H9 (cell line): Measurements from ENCODE around the gene SULT1E1. TPM values are rescaled to one million over a fixed set of nuclear protein-coding genes. Genes with fewer than 3 reads are reported as not detected.

Experiments
- DNase-seq: peaks from one replicate; pipeline ENCODE4 v3.0.0-alpha.2; 2017
- H2AFZ ChIP-seq: one replicate; pipeline ENCODE4 v1.6.1; 2013; ENCODE audit warnings: mild to moderate bottlenecking, low read length, control low read depth, moderate library complexity
- H2AK5ac ChIP-seq: 2 replicates; pipeline ENCODE4 v1.6.1; 2013; ENCODE audit warnings: low read length, control low read depth, mixed read lengths; ENCODE audit not compliant: insufficient read length
- H2BK120ac ChIP-seq: one replicate; pipeline ENCODE4 v1.6.1; 2013; ENCODE audit warnings: low read depth, mild to moderate bottlenecking, low read length, control low read depth, inconsistent platforms; ENCODE audit not compliant: poor library complexity, severe bottlenecking
- H2BK12ac ChIP-seq: 2 replicates; pipeline ENCODE4 v1.6.1; 2013; ENCODE audit warnings: low read length, control low read depth, mixed read lengths, low read depth; ENCODE audit not compliant: insufficient read length
- H2BK15ac ChIP-seq: 2 replicates; pipeline ENCODE4 v1.6.1; 2013; ENCODE audit warnings: low read depth, low read length, control low read depth
- H2BK20ac ChIP-seq: one replicate; pipeline ENCODE4 v1.6.1; 2013; ENCODE audit warnings: low read depth, mild to moderate bottlenecking, low read length, control low read depth, inconsistent platforms; ENCODE audit not compliant: poor library complexity, severe bottlenecking
- H2BK5ac ChIP-seq: 2 replicates; pipeline ENCODE4 v1.6.1; 2013; ENCODE audit warnings: low read length, control low read depth, mixed read lengths; ENCODE audit not compliant: insufficient read length
- H3K14ac ChIP-seq: 2 replicates; pipeline ENCODE4 v1.6.1; 2013; ENCODE audit warnings: low read length, control low read depth; ENCODE audit not compliant: insufficient read depth
- H3K18ac ChIP-seq: 2 replicates; pipeline ENCODE4 v1.6.1; 2013; ENCODE audit warnings: low read depth, mild to moderate bottlenecking, mixed read lengths, low read length, control low read depth; ENCODE audit not compliant: insufficient read length
- H3K23ac ChIP-seq: 2 replicates; pipeline ENCODE4 v1.6.1; 2013; ENCODE audit warnings: low read length, control low read depth, mixed read lengths, low read depth; ENCODE audit not compliant: insufficient read length
- H3K23me2 ChIP-seq: 2 replicates; pipeline ENCODE4 v1.6.1; 2013; ENCODE audit warnings: low read depth, mild to moderate bottlenecking, mixed read lengths, low read length, control low read depth; ENCODE audit not compliant: insufficient read length, poor library complexity, severe bottlenecking
- H3K27ac ChIP-seq: 2 replicates; pipeline ENCODE4 v1.5.1; 2013; ENCODE audit warnings: low read length, control low read depth, mixed read lengths, low read depth; ENCODE audit not compliant: insufficient read length
- H3K27me3 ChIP-seq: 2 replicates; pipeline ENCODE4 v1.6.1; 2013; ENCODE audit warnings: low read length, control low read depth, inconsistent platforms; ENCODE audit not compliant: insufficient read depth
- H3K4ac ChIP-seq: 2 replicates; pipeline ENCODE4 v1.6.1; 2013; ENCODE audit warnings: low read depth, mild to moderate bottlenecking, control low read depth, inconsistent platforms, low read length, moderate library complexity
- H3K4me1 ChIP-seq: 2 replicates; pipeline ENCODE4 v1.6.1; 2013; ENCODE audit warnings: low read length, control low read depth, inconsistent platforms; ENCODE audit not compliant: insufficient read depth
- H3K4me2 ChIP-seq: 2 replicates; pipeline ENCODE4 v1.6.1; 2013; ENCODE audit warnings: low read length, control low read depth, mixed read lengths; ENCODE audit not compliant: insufficient read length, insufficient read depth
- H3K56ac ChIP-seq: 2 replicates; pipeline ENCODE4 v1.6.1; 2013; ENCODE audit warnings: low read depth, mild to moderate bottlenecking, mixed read lengths, low read length, control low read depth; ENCODE audit not compliant: insufficient read length
- H3K79me1 ChIP-seq: 2 replicates; pipeline ENCODE4 v1.6.1; 2013; ENCODE audit warnings: low read depth, mild to moderate bottlenecking, moderate library complexity, low read length, control low read depth, inconsistent platforms; ENCODE audit not compliant: insufficient read depth, poor library complexity, severe bottlenecking
- H3K79me2 ChIP-seq: 2 replicates; pipeline ENCODE4 v1.6.1; 2013; ENCODE audit warnings: low read length, control low read depth, inconsistent platforms; ENCODE audit not compliant: insufficient read depth
- H3K9ac ChIP-seq: 2 replicates; pipeline ENCODE4 v1.6.1; 2013; ENCODE audit warnings: low read length, control low read depth, mixed read lengths; ENCODE audit not compliant: insufficient read length; ENCODE audit errors: extremely low read depth
- H3K9me3 ChIP-seq: one replicate; pipeline ENCODE4 v1.6.1; 2013; ENCODE audit warnings: low read depth, low read length, inconsistent platforms; ENCODE audit not compliant: control insufficient read depth
- H3T11ph ChIP-seq: one replicate; pipeline ENCODE4 v1.6.1; 2013; ENCODE audit warnings: mild to moderate bottlenecking, low read length, control low read depth, inconsistent platforms
- H4K20me1 ChIP-seq: one replicate; pipeline ENCODE4 v1.6.1; 2013; ENCODE audit not compliant: control insufficient read depth, insufficient read length, insufficient read depth
- H4K5ac ChIP-seq: 2 replicates; pipeline ENCODE4 v1.6.1; 2013; ENCODE audit warnings: low read depth, mild to moderate bottlenecking, mixed read lengths, low read length, control low read depth; ENCODE audit not compliant: insufficient read length
- H4K8ac ChIP-seq: replicated peaks from 2 replicates; pipeline ENCODE4 v1.6.1; 2013; ENCODE audit warnings: low read length, control low read depth, mixed read lengths, low read depth; ENCODE audit not compliant: insufficient read length
- H4K91ac ChIP-seq: 2 replicates; pipeline ENCODE4 v1.6.1; 2013; ENCODE audit warnings: low read depth, mild to moderate bottlenecking, moderate library complexity, mixed read lengths, low read length, control low read depth; ENCODE audit not compliant: insufficient read length
- H3K27ac Mint-ChIP-seq, 3 experiments: 2 replicates in 2 of 3; 3 replicates in 1 of 3; pipeline ENCODE4 v1.8.0; 2020 to 2021; ENCODE audit warnings: mixed read lengths in 3 of 3, mild to moderate bottlenecking in 1 of 3, moderate library complexity in 1 of 3
- H3K27me3 Mint-ChIP-seq: 2 replicates; pipeline ENCODE4 v1.8.0; 2021; ENCODE audit warnings: low read depth, mild to moderate bottlenecking, moderate library complexity, mixed read lengths
- H3K36me3 Mint-ChIP-seq, 3 experiments: 2 replicates in 2 of 3; 3 replicates in 1 of 3; pipeline ENCODE4 v1.8.0; 2020 to 2021; ENCODE audit warnings: low read depth in 3 of 3, mixed read lengths in 3 of 3; ENCODE audit not compliant: insufficient read depth in 1 of 3
- H3K4me1 Mint-ChIP-seq, 2 experiments: 2 replicates each; pipeline ENCODE4 v1.8.0; 2020; ENCODE audit warnings: mixed read lengths in 2 of 2
- H3K4me3 Mint-ChIP-seq, 2 experiments: 2 replicates in 1 of 2; 3 replicates in 1 of 2; pipeline ENCODE4 v1.8.0; 2020 to 2021; ENCODE audit warnings: mild to moderate bottlenecking in 2 of 2, mixed read lengths in 2 of 2, moderate library complexity in 1 of 2
- H3K9me3 Mint-ChIP-seq, 2 experiments: 2 replicates in 1 of 2; 3 replicates in 1 of 2; pipeline ENCODE4 v1.8.0; 2020; ENCODE audit warnings: mild to moderate bottlenecking in 2 of 2, mixed read lengths in 2 of 2, moderate library complexity in 1 of 2
- WGBS: extraction: QIAGEN DNeasy Blood & Tissue Kit; methylation state at CpG from one replicate; pipeline ENCODE4 v1.1.7; 2013; ENCODE audit warnings: missing lambda C conversion rate, low lambda C conversion rate, mixed read lengths; ENCODE audit not compliant: insufficient read length; ENCODE audit errors: extremely low coverage; 5-methylcytosine and 5-hydroxymethylcytosine counted together
- total RNA-seq: library from RNA; stranded (reverse); gene quantifications from 2 replicates; pipeline ENCODE4 v1.2.1, GENCODE V29; 2021
- TF ChIP-seq, protein P1 (sequence below): fragments of 200-600 bp; sonication (generic); conservative IDR thresholded peaks from 3 replicates; pipeline ENCODE4 v1.8.0; 2021; ENCODE audit warnings: antibody characterized with exemption, mild to moderate bottlenecking

The SULT1E1 gene
- total RNA-seq, 1 experiment from 2014 or later: not detected

DNA sequence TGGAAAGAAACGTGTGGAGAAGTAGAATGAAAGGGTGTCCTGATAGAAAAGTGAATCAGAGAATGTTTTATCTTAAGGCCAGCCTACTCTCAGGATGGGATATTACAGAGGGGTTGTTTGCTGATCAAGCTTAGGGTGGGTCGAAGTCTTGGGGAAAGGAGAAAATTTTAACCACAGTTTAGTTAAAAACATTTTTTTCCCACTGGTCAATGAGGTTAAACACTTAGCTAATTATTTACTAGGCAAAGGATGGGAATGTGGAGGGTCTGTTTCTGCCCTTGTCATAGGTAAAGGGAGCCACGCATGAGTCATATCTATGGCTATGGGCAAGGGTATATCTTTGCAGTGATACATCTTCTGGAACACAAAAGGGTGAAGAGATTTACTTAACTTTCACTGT is 16.1 kb upstream of the SULT1E1 start:
- no peak for DNase-seq
- Histone ChIP-seq H4K20me1 (no peaks in the 10 kb centered on the region), H3K23ac (no peak overlapping the region), H3K9me3 (no peaks in the 10 kb centered on the region), H2BK15ac (no peak overlapping the region), H3K4me1 (no peaks in the 10 kb centered on the region), H2AK5ac (no peak overlapping the region), H4K91ac (no peak overlapping the region), H3K27ac (no peak overlapping the region), H3K23me2 (no peaks in the 10 kb centered on the region), H3K4ac (no peak overlapping the region), H3K18ac (no peak overlapping the region), H3K79me1 (no peaks in the 10 kb centered on the region), H2BK12ac (no peak overlapping the region), H4K8ac (no peak overlapping the region), H3K9ac (no peak overlapping the region), H3K4me2 (no peak overlapping the region), H3K56ac (no peak overlapping the region), H3T11ph (no peak overlapping the region), H3K27me3 (no peaks in the 10 kb centered on the region), H3K14ac (no peak overlapping the region), H2BK20ac (no peak overlapping the region), H2AFZ (no peak overlapping the region), H2BK5ac (no peak overlapping the region), H4K5ac (no peak overlapping the region), H3K79me2 (no peaks in the 10 kb centered on the region), H2BK120ac (no peak overlapping the region)
- H3K27ac Mint-ChIP-seq: no peak overlapping the region
- H3K27me3 Mint-ChIP-seq: no peaks in the 10 kb centered on the region; the same call in 1 of the 2 replicates
- TF ChIP-seq, protein P1, sequence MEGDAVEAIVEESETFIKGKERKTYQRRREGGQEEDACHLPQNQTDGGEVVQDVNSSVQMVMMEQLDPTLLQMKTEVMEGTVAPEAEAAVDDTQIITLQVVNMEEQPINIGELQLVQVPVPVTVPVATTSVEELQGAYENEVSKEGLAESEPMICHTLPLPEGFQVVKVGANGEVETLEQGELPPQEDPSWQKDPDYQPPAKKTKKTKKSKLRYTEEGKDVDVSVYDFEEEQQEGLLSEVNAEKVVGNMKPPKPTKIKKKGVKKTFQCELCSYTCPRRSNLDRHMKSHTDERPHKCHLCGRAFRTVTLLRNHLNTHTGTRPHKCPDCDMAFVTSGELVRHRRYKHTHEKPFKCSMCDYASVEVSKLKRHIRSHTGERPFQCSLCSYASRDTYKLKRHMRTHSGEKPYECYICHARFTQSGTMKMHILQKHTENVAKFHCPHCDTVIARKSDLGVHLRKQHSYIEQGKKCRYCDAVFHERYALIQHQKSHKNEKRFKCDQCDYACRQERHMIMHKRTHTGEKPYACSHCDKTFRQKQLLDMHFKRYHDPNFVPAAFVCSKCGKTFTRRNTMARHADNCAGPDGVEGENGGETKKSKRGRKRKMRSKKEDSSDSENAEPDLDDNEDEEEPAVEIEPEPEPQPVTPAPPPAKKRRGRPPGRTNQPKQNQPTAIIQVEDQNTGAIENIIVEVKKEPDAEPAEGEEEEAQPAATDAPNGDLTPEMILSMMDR: no peak
- peaks cover 3% of the 10 kb centered on the region in 2 experiments; a peak in 1 of 4 replicates for H3K4me1 Mint-ChIP-seq
- peaks cover 2 to 6% of the 10 kb centered on the region in 2 experiments; a peak in 4 of 5 replicates for H3K9me3 Mint-ChIP-seq
- H3K4me3 Mint-ChIP-seq: no peak overlapping the region
- peaks cover 0 to 4% (median 3%) of the 10 kb centered on the region in 3 experiments; a peak in 4 of 7 replicates for H3K36me3 Mint-ChIP-seq
- no CpG with 5 or more reads among the region's 3 CpGs for WGBS
